HFFc6 (cell line): Measurements from ENCODE around the gene PTBP1. TPM values are rescaled to one million over a fixed set of nuclear protein-coding genes. Genes with fewer than 3 reads are reported as not detected.

ENCODE experiments used
- DNase-seq: peaks from one replicate; pipeline ENCODE4 v3.0.0-alpha.2; 2018
- H3K27ac Mint-ChIP-seq: 2 replicates; pipeline ENCODE4 v1.8.0; 2020; ENCODE audit warnings: mild to moderate bottlenecking, mixed read lengths
- H3K27me3 Mint-ChIP-seq: 2 replicates; pipeline ENCODE4 v1.8.0; 2021; ENCODE audit warnings: mild to moderate bottlenecking, moderate library complexity, mixed read lengths; ENCODE audit not compliant: insufficient read depth
- H3K36me3 Mint-ChIP-seq: 2 replicates; pipeline ENCODE4 v1.8.0; 2021; ENCODE audit warnings: low read depth, mixed read lengths
- H3K4me1 Mint-ChIP-seq: 2 replicates; pipeline ENCODE4 v1.8.0; 2020; ENCODE audit warnings: low read depth, mixed read lengths
- H3K4me3 Mint-ChIP-seq: 2 replicates; pipeline ENCODE4 v1.8.0; 2020; ENCODE audit warnings: mild to moderate bottlenecking, moderate library complexity, mixed read lengths
- H3K9me3 Mint-ChIP-seq: 2 replicates; pipeline ENCODE4 v1.8.0; 2020; ENCODE audit warnings: mild to moderate bottlenecking, mixed read lengths
- total RNA-seq, 6 experiments: library from RNA; stranded (reverse); fragmentation: NEBNext Ultra II Directional; extraction: Animal tissue kit (Norgen Biotek cat#: 25700); gene quantifications; 2 replicates in 1 of 6; 3 replicates in 5 of 6; pipeline ENCODE4 v1.2.3, GENCODE V29; 2021
- TF ChIP-seq, protein P1 (sequence below): fragments of 200-600 bp; sonication (generic); IDR thresholded peaks from 2 replicates; pipeline ENCODE4 v1.5.0; 2021; ENCODE audit warnings: antibody characterized with exemption, mild to moderate bottlenecking

The PTBP1 gene
- total RNA-seq, 6 experiments from 2014 or later: 307 to 421 (median 380) TPM

DNA sequence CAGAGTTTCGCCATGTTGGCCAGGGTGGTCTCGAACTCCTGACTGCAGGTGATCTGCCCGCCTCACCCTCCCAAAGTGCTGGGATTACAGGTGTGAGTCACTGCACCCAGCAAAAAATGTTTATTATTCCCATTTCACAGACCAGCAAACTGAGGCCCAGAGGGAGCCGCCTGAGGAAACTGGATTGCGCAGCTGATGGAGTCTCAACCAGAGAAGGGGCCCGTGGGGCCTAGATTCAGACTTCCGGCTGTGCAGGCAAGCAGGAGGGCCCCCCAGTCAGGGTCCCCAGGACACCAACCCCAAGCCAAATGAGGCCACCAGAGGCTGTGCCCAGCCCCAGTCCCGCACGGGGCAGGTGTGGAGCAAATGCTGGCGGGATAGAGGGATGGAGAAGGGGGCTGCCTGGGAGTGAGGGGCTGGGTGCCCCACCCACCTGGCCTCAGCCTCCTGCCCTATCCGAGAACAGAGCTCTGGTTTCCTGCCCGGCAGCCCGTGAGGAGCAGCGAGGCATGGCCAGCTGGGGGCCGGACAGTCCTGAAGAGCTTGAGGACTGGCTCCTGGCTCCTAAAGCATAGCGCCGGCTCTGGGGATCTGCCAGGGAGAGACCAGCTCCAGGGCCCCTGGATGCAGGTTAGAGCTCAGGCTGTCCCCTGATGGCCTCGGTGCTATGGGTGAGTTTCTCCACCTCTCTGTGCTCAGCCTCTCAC is 24.4 kb upstream of the PTBP1 start:
- no peak for DNase-seq
- Mint-ChIP-seq H3K9me3 (no peaks in the 10 kb centered on the region), H3K27me3 (0 out of 2 replicates have a peak, but pooled peaks cover 3% of the 10 kb centered on the region), H3K27ac (no peak overlapping the region), H3K36me3 (no peaks in the 10 kb centered on the region), H3K4me1 (peaks cover 6% of the 10 kb centered on the region), H3K4me3 (no peak overlapping the region)
- TF ChIP-seq, protein P1, sequence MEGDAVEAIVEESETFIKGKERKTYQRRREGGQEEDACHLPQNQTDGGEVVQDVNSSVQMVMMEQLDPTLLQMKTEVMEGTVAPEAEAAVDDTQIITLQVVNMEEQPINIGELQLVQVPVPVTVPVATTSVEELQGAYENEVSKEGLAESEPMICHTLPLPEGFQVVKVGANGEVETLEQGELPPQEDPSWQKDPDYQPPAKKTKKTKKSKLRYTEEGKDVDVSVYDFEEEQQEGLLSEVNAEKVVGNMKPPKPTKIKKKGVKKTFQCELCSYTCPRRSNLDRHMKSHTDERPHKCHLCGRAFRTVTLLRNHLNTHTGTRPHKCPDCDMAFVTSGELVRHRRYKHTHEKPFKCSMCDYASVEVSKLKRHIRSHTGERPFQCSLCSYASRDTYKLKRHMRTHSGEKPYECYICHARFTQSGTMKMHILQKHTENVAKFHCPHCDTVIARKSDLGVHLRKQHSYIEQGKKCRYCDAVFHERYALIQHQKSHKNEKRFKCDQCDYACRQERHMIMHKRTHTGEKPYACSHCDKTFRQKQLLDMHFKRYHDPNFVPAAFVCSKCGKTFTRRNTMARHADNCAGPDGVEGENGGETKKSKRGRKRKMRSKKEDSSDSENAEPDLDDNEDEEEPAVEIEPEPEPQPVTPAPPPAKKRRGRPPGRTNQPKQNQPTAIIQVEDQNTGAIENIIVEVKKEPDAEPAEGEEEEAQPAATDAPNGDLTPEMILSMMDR: no peak

DNA sequence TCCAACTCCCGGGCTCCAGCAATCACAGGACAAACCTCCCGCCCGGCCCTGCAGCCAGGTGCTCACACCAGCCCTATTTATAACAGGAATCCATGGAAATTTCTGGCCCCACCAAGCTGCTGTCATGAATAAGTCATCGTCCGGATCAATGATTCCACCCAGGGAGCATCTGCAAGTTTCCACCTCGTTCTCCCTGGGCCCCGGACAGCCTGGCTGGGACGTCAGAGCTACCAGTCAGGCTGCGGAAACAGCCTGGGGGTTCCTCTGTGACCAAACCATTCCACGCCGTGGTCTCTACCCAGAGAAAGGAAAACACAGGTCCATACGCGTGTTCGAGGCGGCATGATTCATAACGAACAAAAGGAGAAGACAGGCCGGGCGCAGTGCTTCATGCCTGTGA is 20.7 kb upstream of the PTBP1 start:
- Mint-ChIP-seq H3K36me3 (peaks cover 4% of the 10 kb centered on the region), H3K4me3 (no peak overlapping the region), H3K27me3 (peaks cover 5% of the 10 kb centered on the region; the same call in 1 of the 2 replicates), H3K9me3 (no peaks in the 10 kb centered on the region), H3K27ac (no peak overlapping the region), H3K4me1 (peaks cover 8% of the 10 kb centered on the region)
- TF ChIP-seq, protein P1: no peak
- no peak for DNase-seq

DNA sequence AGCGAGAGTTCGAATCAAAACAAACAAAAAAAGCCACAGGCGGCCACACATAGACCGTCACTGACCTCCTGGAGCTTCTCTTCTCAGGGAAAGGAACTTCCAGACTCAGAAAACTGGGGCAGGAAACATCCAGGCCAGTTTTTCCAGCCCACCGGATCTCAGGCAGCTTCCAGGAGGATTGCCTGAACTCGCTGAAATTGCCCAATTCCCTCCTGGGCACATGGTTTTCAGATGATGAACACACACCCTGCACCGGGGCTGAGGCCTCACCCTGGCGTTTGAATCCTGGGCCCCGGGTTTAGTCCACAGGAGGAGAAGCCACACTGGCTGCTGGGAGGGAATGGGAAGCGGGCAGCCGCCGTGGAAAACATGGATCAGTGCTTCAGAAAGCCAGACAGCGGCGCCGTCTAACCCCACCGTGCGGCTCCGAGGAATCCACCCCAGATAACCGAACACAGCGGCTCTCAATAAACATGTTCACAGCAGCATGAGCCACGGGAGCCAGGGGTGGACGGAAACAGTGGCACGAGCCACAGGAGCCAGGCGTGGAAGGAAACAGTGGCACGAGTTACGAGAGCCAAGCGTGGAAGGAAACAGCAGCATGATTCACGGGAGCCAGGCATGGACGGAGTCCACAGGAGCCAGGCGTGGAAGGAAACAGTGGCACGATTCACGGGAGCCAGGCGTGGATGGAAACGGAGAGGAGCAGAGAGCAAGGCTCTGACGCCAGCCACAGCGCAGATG is 18.2 kb upstream of the PTBP1 start:
- peak overlapping the region; percentile 19; the same call in 1 of the 2 replicates for H3K4me3 Mint-ChIP-seq
- H3K27ac Mint-ChIP-seq: peak overlapping the region; percentile 85
- H3K4me1 Mint-ChIP-seq: peaks cover 22% of the 10 kb centered on the region
- H3K9me3 Mint-ChIP-seq: no peaks in the 10 kb centered on the region
- H3K27me3 Mint-ChIP-seq: peaks cover 5% of the 10 kb centered on the region; the same call in 1 of the 2 replicates
- peak; percentile 88 for DNase-seq
- H3K36me3 Mint-ChIP-seq: peaks cover 4% of the 10 kb centered on the region
- TF ChIP-seq, protein P1: no peak

DNA sequence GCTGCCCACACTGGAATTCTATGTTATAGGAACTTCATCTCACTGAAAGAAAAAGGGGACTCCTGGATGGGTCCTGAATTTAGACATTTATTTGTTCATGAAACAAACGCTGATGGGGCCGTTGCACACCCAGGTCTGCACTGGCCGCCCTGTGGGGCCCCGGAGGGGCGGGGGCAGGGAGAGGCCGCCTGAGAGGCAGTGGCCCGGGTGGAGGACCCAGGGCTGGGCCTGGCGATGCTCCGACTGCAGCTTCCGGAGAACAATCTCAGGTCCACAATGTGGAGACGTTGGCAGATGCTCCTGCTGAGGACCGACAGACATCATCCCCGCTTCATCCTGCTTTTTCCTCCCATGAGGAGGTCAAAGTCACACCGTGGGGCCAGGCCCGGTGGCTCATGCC is 16.3 kb upstream of the PTBP1 start:
- DNase-seq: no peak
- TF ChIP-seq, protein P1: no peak
- no peak overlapping the region for H3K4me3 Mint-ChIP-seq
- peaks cover 4% of the 10 kb centered on the region for H3K36me3 Mint-ChIP-seq
- H3K27me3 Mint-ChIP-seq: peaks cover 5% of the 10 kb centered on the region; the same call in 1 of the 2 replicates
- H3K27ac Mint-ChIP-seq: no peak overlapping the region
- H3K9me3 Mint-ChIP-seq: no peaks in the 10 kb centered on the region
- peaks cover 22% of the 10 kb centered on the region for H3K4me1 Mint-ChIP-seq

DNA sequence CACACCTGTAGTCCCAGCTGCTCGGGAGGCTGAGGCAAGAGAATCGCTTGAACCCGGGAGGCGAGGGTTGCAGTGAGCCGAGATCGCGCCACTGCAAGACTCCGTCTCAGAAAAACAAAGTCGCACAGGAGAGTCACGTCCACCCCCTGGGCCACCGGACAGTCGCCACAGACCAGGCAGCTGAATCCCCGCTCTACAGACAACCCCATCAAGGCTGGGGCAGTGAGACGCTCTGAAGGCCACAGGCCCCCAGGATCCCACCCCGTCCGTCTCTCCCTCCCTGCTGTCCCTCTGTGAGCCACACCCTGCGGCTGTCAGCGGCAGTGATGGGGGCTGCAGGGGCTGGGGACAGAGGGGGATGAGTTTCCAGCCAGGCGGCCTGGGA is 15.5 kb upstream of the PTBP1 start:
- Mint-ChIP-seq H3K27ac (no peak overlapping the region), H3K4me3 (peak overlapping the region; percentile 84), H3K4me1 (peaks cover 22% of the 10 kb centered on the region), H3K36me3 (peaks cover 4% of the 10 kb centered on the region), H3K27me3 (peaks cover 2% of the 10 kb centered on the region; the same call in 1 of the 2 replicates), H3K9me3 (no peaks in the 10 kb centered on the region)
- TF ChIP-seq, protein P1: no peak
- DNase-seq: no peak
